ENCODE measurements around the gene ZNF28. TPM values are rescaled to one million over a fixed set of nuclear protein-coding genes. Genes with fewer than 3 reads are reported as not detected.
A peak's percentile ranks its signal among the peaks of the same experiment; 100 is the strongest.
"Not testable (repeated sequence)": the region's sequence is repeated elsewhere in the genome, so short reads cannot be mapped to it uniquely, and the experiment has no call there.

The ZNF28 gene
- total and polyA plus RNA-seq, 9 of the 15 experiments (the other 6 are each of a cell fraction or from before 2014, with no cell fraction given), result 19.4 to 38.5 (median 31.5) TPM

DNA sequence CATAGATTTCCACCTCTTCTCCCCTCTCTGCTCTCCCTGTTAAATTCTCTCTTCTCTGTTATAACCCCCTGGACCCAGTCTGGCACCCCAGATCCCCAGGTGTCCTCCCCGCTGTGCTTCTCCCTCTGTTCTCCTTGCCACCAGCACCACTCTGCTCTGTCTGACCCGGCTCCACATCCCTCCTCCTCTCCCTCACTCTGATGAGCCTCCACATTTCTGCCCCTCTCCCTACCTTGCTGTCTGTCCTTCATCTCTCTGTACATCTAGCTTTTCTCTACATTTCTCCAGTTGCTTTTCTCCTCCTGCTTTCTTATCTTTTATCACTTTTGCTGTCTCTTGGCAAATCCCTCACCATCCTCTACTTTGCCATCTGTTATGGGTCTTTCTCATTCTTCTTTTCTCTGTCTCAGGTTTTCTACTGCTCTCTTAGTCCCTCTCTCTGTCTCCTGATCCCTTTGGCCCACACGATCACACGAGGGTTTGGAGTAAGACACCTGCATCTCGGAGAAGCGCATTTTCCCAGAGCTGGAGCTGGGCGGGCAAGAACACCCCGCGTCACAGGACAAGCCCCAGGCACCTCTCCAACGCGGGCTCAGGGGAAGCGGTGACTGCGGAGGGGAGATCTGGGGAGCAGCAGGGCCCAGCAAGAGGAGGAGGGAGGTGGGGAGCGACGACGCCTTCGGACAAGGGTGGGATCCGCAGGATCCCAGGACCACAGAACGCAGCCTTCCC is 795 bp downstream of the ZNF28 start:
- H2AFZ ChIP-seq (ENCODE audit: low read depth, low read length); CTCF ChIA-PET (ENCODE audit: low intra/inter-chr PET ratio); H4K20me1 ChIP-seq (replicated peaks; ENCODE audit: control insufficient read depth, insufficient read depth, low read length); H3K9me3 ChIP-seq (replicated peaks; ENCODE audit: control insufficient read depth, insufficient read depth, low read depth, low read length); intact Hi-C loops (cut with micrococcal nuclease); H3K4me1 ChIP-seq (replicated peaks in 1 of 2; ENCODE audit: control insufficient read depth in 2 of 2, insufficient read depth in 2 of 2, low read length in 2 of 2); H3K27me3 ChIP-seq (ENCODE audit: control insufficient read depth in 2 of 2, insufficient read depth in 2 of 2, low read length in 2 of 2); POLR2A ChIA-PET; H3K9me1 ChIP-seq (ENCODE audit: control insufficient read depth, insufficient read depth, low read length): not testable (repeated sequence)
- ATAC-seq (peak; percentile 81), DNase-seq (ENCODE audit: extremely low read depth in 1 of 4, low spot score in 3 of 4) (peak in 1 of 4 experiments; percentile 50), FAIRE-seq (peak; percentile 56)
- 0% methylated on average over 8 of the region's 19 CpGs for WGBS (ENCODE audit: insufficient coverage, low coverage, missing lambda C conversion rate)
- in situ Hi-C loops (cut with MboI), result loop anchor here (5.0 kb wide), 1 partner anchor 37 kb away; the partner anchor contains the start of gene ZNF468
- Histone ChIP-seq H3K27ac (ENCODE audit: extremely low read depth, low read depth, low read length) (peak overlapping the region; percentile 69), H3K9ac (ENCODE audit: insufficient read depth in 1 of 2, low read depth in 2 of 2, low read length in 2 of 2) (peak overlapping the region; percentile 80 to 93), H3K79me2 (ENCODE audit: control insufficient read depth, insufficient read depth, low read length) (peaks cover 10% of the 10 kb centered on the region), H3K36me3 (ENCODE audit: control insufficient read depth, insufficient read depth, low read length) (peaks cover 21% of the 10 kb centered on the region; the same call in 1 of the 3 replicates), H3K4me2 (ENCODE audit: insufficient read depth, low read length) (peak overlapping the region; percentile 79), H3K4me3 (peak overlapping the region; percentile 71)
- TF ChIP-seq, protein P1, sequence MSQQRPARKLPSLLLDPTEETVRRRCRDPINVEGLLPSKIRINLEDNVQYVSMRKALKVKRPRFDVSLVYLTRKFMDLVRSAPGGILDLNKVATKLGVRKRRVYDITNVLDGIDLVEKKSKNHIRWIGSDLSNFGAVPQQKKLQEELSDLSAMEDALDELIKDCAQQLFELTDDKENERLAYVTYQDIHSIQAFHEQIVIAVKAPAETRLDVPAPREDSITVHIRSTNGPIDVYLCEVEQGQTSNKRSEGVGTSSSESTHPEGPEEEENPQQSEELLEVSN (IDR thresholded peaks at IDR 0.05; ENCODE audit: borderline replicate concordance in 1 of 2, extremely low read depth in 1 of 2, insufficient read depth in 1 of 2, insufficient read length in 1 of 2, low read depth in 1 of 2, low read length in 1 of 2, poor library complexity in 1 of 2, severe bottlenecking in 1 of 2), result peak in 1 of 2 experiments; percentile 23
- BruUV-seq (replicated peaks), result TSS peak; percentile 75

DNA sequence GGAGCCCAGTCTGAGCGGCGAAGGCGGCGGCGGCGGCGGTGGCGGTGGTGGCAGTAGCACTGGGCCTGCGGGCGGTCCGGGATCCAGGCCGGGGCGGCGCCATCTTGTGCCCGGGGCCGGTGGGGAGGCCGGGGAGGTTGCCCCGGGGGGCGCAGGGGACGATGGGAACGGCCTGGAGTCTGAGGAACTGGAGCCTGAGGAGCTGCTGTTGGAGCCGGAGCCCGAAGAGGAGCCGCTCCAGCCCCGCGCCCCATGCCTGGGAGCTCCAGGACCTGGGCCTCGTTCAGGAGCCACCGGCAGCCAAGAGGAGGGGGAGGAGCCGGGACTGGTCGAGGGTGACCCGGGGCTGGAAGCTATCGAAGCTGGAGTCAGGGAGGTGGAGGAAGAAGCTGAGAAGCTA is 11.6 kb downstream of the ZNF28 start:
- Histone ChIP-seq H4K20me1 (replicated peaks; ENCODE audit: control insufficient read depth, insufficient read depth, low read length) (no peaks in the 10 kb centered on the region), H3K4me3 (no peak overlapping the region), H3K9me1 (ENCODE audit: control insufficient read depth, insufficient read depth, low read length) (no peaks in the 10 kb centered on the region), H3K4me1 (replicated peaks in 1 of 2; ENCODE audit: control insufficient read depth in 2 of 2, insufficient read depth in 2 of 2, low read length in 2 of 2) (no peaks in the 10 kb centered on the region; a peak in 1 of 5 replicates), H3K79me2 (ENCODE audit: control insufficient read depth, insufficient read depth, low read length) (no peaks in the 10 kb centered on the region), H3K27ac (ENCODE audit: extremely low read depth, low read depth, low read length) (no peak overlapping the region), H3K36me3 (ENCODE audit: control insufficient read depth, insufficient read depth, low read length) (peaks cover 52% of the 10 kb centered on the region; the same call in 1 of the 3 replicates), H3K9ac (ENCODE audit: insufficient read depth in 1 of 2, low read depth in 2 of 2, low read length in 2 of 2) (no peak overlapping the region), H3K4me2 (ENCODE audit: insufficient read depth, low read length) (no peak overlapping the region), H3K9me3 (replicated peaks; ENCODE audit: control insufficient read depth, insufficient read depth, low read depth, low read length) (no peaks in the 10 kb centered on the region), H3K27me3 (ENCODE audit: control insufficient read depth in 2 of 2, insufficient read depth in 2 of 2, low read length in 2 of 2) (no peaks in the 10 kb centered on the region), H2AFZ (ENCODE audit: low read depth, low read length) (no peak overlapping the region)
- DNase-seq (ENCODE audit: extremely low read depth in 1 of 4, low spot score in 3 of 4) (no peak), FAIRE-seq (no peak), ATAC-seq (no peak)
- POLR2A ChIA-PET, result interaction anchor here (0.6 kb wide), 1 partner anchor 141 kb away, joined by 3 read pairs; no protein-coding TSS in a partner anchor
- CTCF ChIA-PET (ENCODE audit: low intra/inter-chr PET ratio), result no interaction called here
- no peak for TF ChIP-seq POLR2AphosphoS2 (IDR thresholded peaks at IDR 0.05; ENCODE audit: low read length)
- TF ChIP-seq TGIF2 (CRISPR knock-in tag; IDR thresholded peaks at IDR 0.05), result no peak
- no peak for TF ChIP-seq TRIM24 (IDR thresholded peaks at IDR 0.05)
- no peak for TF ChIP-seq ZNF124 (CRISPR knock-in tag; IDR thresholded peaks at IDR 0.05)
- no peak for TF ChIP-seq ZNF253 (CRISPR knock-in tag; conservative IDR thresholded peaks at IDR 0.05)
- no peak for TF ChIP-seq CREB1 (IDR thresholded peaks at IDR 0.05)
- TF ChIP-seq CREB1 (CRISPR knock-in tag; IDR thresholded peaks at IDR 0.05), result no peak
- 0 out of 2 replicates have a peak, but pooled peaks have one; percentile 23 for TF ChIP-seq POLR2G (IDR thresholded peaks at IDR 0.05; ENCODE audit: low read depth, low read length)
- no peak for TF ChIP-seq U2AF1 (optimal IDR thresholded peaks at IDR 0.05; ENCODE audit: low read depth, low read length)
- no peak for TF ChIP-seq HNRNPH1 (optimal IDR thresholded peaks at IDR 0.05; ENCODE audit: low read depth, low read length)
- no TSS peak for BruUV-seq (replicated peaks)
- intact Hi-C loops (cut with micrococcal nuclease) (no loop called here), in situ Hi-C loops (cut with MboI) (no loop called here)
- WGBS (ENCODE audit: insufficient coverage, low coverage, missing lambda C conversion rate), result 100% methylated on average over 4 of the region's 32 CpGs

Data from K562 (cell line).